GM21423 (cell line): ENCODE data around the gene NACA2.
"Not testable (repeated sequence)": the region's sequence is repeated elsewhere in the genome, so short reads cannot be mapped to it uniquely, and the experiment has no call there.

Source experiments
- ATAC-seq: cut with Tn5 transposase; IDR thresholded peaks from one replicate; pipeline ENCODE4 v1.9.1; 2021; ENCODE audit warnings: mild to moderate bottlenecking, moderate library complexity; ENCODE audit not compliant: unreplicated experiment

Gene NACA2

DNA sequence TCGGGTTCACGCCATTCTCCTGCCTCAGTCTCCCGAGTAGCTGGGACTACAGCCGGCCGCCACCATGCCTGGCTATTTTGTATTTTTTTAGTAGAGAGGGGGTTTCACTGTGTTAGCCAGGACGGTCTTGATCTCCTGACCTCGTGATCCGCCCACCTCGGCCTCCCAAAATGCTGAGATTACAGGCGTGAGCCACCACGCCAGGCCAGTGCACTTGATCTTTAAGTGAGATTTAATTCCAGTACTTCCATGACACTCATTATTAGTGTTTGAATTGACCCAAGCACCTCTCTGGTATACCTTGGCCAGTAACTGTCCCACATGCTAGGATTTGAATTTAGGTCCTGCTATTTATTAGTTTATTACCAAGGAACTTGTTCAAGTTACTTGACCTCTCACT lies 38.5 kb downstream of the NACA2 start:
- not testable (repeated sequence) for ATAC-seq

DNA sequence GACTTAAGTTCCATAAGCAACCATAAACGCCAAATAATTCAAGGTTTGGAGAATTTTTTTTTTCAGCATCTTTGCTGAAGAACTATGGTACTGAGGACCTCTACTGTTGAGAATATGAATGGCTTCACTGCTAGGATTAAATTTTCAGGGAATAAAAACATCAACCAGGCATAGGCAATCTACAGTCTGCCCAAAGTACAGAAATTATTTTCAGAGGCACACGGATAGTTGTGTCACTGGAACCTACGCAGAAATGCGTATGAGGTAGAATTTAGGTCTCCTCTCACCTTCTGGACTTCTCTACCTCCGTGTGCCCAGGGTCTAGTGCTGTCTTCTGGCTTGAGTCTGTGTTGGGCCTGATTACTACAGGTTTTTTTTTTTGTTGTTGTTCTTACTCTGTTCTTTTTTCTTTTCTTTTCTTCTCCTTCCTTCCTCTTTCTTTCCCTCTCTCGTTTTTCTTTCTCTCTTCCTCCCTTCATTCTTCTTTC lies 39.7 kb downstream of the NACA2 start:
- no peak for ATAC-seq

DNA sequence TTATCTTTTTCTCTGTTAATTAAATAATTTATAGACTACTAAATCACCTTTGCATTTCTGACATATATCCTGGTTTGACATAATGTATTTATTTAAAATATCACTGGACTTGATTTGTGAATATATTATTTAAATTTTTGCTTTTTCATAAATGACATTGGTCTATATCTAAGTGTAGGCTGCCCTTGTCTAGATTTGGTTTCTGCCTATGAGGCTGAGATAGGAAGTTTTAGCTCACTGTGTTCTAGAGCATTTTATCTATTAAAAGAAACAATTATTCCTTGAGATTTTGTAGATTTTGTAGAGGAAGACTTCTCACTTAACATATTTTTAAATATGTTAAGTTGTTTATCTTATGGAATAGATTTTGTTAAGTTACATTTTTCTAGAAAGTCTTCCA lies 43.9 kb downstream of the NACA2 start:
- no peak for ATAC-seq

- no peak for ATAC-seq
These were observed 45.6 kb downstream of the NACA2 start for GRCh38 chr17:61545335-61545938.

GRCh38 chr17:61543786-61544415 lies 47.1 kb downstream of the NACA2 start:
- ATAC-seq: no peak

- no peak for ATAC-seq
These were observed 49.0 kb downstream of the NACA2 start for GRCh38 chr17:61542027-61542426.

- no peak for ATAC-seq
These were observed 50.1 kb downstream of the NACA2 start for GRCh38 chr17:61540874-61541273.
